HG02759 (cell line): ENCODE measurements around the gene HYDIN.
"Not testable (repeated sequence)": the region's sequence is repeated elsewhere in the genome, so short reads cannot be mapped to it uniquely, and the experiment has no call there.

Experiments
- ATAC-seq: cut with Tn5 transposase; IDR thresholded peaks from one replicate; pipeline ENCODE4 v1.9.1; 2021; ENCODE audit warnings: mild to moderate bottlenecking, moderate library complexity; ENCODE audit not compliant: unreplicated experiment

HYDIN gene

GRCh38 chr16:71143246-71143645 lies 87.3 kb downstream of the HYDIN start:
- ATAC-seq: not testable (repeated sequence)

- not testable (repeated sequence) for ATAC-seq
Measured at GRCh38 chr16:71110565-71110964, 120.0 kb downstream of the HYDIN start.

GRCh38 chr16:71109656-71110208 lies 120.8 kb downstream of the HYDIN start:
- not testable (repeated sequence) for ATAC-seq

GRCh38 chr16:71105881-71106280 lies 124.6 kb downstream of the HYDIN start:
- ATAC-seq: not testable (repeated sequence)

GRCh38 chr16:71083573-71083972 lies 146.9 kb downstream of the HYDIN start:
- ATAC-seq: not testable (repeated sequence)

GRCh38 chr16:71080777-71081176 lies 149.7 kb downstream of the HYDIN start:
- ATAC-seq: not testable (repeated sequence)

- not testable (repeated sequence) for ATAC-seq
Measured at GRCh38 chr16:71080262-71080661, 150.3 kb downstream of the HYDIN start.

GRCh38 chr16:71070651-71071050 lies 159.9 kb downstream of the HYDIN start:
- ATAC-seq: not testable (repeated sequence)

- not testable (repeated sequence) for ATAC-seq
Measured at GRCh38 chr16:71069842-71070241, 160.7 kb downstream of the HYDIN start.

GRCh38 chr16:71053897-71054609 lies 176.5 kb downstream of the HYDIN start:
- not testable (repeated sequence) for ATAC-seq

GRCh38 chr16:71050307-71050706 lies 180.2 kb downstream of the HYDIN start:
- not testable (repeated sequence) for ATAC-seq

- ATAC-seq: not testable (repeated sequence)
Measured at GRCh38 chr16:71039368-71040111, 191.0 kb downstream of the HYDIN start.

- ATAC-seq: not testable (repeated sequence)
Measured at GRCh38 chr16:71038421-71038820, 192.1 kb downstream of the HYDIN start.

- not testable (repeated sequence) for ATAC-seq
Measured at GRCh38 chr16:71037987-71038386, 192.5 kb downstream of the HYDIN start.

- not testable (repeated sequence) for ATAC-seq
Measured at GRCh38 chr16:71028032-71028727, 202.3 kb downstream of the HYDIN start.

- not testable (repeated sequence) for ATAC-seq
Measured at GRCh38 chr16:71027511-71027910, 203.0 kb downstream of the HYDIN start.

GRCh38 chr16:71023851-71024439 lies 206.6 kb downstream of the HYDIN start:
- not testable (repeated sequence) for ATAC-seq

- ATAC-seq: not testable (repeated sequence)
Measured at GRCh38 chr16:71021961-71022537, 208.5 kb downstream of the HYDIN start.

- ATAC-seq: not testable (repeated sequence)
Measured at GRCh38 chr16:71019067-71019682, 211.3 kb downstream of the HYDIN start.

- not testable (repeated sequence) for ATAC-seq
Measured at GRCh38 chr16:71015419-71015818, 215.1 kb downstream of the HYDIN start.
